Fibroblast of the aortic adventitia (primary cell): Measurements from ENCODE around the gene RMI2. TPM values are rescaled to one million over a fixed set of nuclear protein-coding genes. Genes with fewer than 3 reads are reported as not detected.

Experiments used
- DNase-seq: peaks from one replicate; pipeline ENCODE4 v3.0.0-alpha.2; 2010; ENCODE audit warnings: low read depth
- H3K4me3 ChIP-seq: 2 replicates; pipeline ENCODE4 v1.5.1; 2011; ENCODE audit warnings: low read depth, mild to moderate bottlenecking, control low read depth, low read length, moderate library complexity
- CTCF ChIP-seq: IDR thresholded peaks from 2 replicates; pipeline ENCODE4 v1.5.1; 2011; ENCODE audit warnings: mild to moderate bottlenecking, low read length, control low read depth, inconsistent platforms; ENCODE audit not compliant: insufficient read depth
- total RNA-seq: library from RNA; depleted of rRNA; stranded (reverse); fragments of >200 nt; gene quantifications from 2 replicates; pipeline ENCODE4 v1.2.3, GENCODE V29; 2012; ENCODE audit warnings: low replicate concordance

The RMI2 gene
- total RNA-seq, 1 donor, result 24.4 TPM

DNA sequence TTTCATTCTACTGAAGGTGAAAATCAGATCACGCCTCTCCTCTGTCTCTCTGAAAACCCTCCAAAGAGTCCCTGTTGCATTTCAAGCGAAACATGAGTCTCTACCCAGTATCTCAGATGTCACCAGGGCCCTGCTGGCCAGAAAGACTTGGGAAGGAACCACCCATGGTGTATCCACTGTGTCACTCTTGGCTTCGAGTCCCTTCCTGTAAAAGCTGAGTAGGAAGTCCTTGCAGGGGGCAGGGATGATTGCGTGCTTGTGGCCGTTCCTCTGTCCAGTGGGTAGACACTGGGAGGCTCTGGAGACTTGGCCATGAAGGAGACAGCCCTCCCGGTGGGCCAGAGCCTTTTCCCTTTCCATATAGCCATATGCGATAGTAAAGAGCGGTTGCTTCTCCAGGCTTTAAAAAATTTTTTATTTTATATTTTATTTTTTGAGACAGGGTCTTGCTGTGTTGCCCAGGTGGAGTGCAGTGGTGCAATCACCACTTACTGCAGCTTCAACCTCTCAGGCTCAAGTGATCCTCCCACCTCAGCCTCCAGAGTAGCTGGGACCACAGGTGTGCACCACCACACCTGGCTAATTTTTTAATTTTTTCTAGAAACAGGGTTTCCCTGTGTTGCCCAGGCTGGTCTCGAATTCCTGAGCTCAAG is 19.0 kb upstream of the RMI2 start:
- no peak for DNase-seq

GRCh38 chr16:11326737-11327276 is 18.5 kb upstream of the RMI2 start:
- DNase-seq, result no peak
- TF ChIP-seq CTCF, result no peak
- no peak overlapping the region for H3K4me3 ChIP-seq

More for the DNA sequence above, 19.0 kb upstream of the RMI2 start:
- no peak overlapping the region for H3K4me3 ChIP-seq
- no peak for TF ChIP-seq CTCF

GRCh38 chr16:11327277-11328171 is 17.7 kb upstream of the RMI2 start:
- TF ChIP-seq CTCF, result no peak
- no peak overlapping the region for H3K4me3 ChIP-seq
- DNase-seq, result no peak

DNA sequence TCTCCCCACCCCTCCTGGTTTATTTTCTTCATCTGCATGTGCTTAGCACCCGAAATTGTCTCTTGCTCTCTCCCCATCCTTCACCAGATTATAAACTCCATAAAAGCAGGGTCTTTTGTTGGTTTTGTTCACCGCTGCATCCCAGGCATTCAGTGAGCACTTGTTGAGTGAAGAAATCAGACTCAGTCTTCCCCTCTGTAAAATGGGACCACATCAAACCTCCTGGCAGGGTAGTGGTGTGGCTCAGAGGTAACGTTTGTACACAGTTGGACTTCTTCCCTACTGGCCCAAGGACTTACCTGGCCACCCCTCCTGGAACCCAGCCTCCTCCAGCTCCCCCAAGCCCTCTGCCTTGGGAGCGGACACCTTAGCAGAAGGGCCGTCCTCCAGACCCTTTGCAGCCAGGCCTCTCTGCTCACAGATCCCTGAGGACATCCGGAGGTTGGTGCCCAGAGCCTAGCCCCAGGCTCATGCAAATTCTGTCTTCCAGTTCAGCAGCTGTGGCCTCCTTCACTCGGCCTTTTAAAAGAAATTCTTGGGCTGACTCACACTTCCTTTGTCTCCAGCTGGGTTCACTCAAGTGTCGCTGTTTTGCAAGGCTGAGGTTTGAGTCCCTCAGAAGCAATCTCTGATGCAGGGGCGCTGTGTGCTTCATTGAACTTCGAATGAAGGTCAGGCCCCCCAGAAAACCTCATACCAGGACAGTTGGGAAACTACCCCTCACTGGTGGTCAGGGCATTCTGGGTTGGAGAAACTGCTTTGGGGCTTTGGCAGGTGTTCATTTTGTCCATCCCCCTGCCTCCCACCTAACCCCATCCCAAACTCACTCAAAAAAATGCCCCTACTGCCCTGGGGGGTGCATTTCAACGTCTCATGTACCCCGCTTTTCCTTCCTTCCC is 16.8 kb upstream of the RMI2 start:
- peak; percentile 97 for DNase-seq
- peak; percentile 1 for TF ChIP-seq CTCF
- peak overlapping the region; percentile 29 for H3K4me3 ChIP-seq

DNA sequence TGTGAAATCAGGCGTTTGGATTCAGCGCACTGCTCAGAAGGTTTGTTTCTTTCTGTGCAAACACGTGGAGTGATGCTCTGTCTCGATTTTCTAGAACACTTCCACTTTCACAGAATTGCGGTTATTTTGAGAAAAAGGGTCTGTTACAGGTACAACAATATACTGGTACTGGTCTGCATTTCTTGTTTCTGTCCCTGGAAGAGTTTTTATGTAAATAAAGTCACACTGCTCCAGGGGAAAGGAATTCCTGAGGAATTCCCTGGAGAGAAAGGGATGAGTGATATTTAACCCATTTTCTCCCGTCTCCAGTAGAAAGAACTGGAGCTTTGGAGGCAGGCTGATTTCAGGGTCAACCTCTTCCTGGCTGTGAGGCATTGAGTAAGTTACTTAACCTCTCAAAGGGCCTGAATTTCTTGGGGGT is 16.2 kb upstream of the RMI2 start:
- no peak for TF ChIP-seq CTCF
- DNase-seq, result no peak
- peak overlapping the region; percentile 29 for H3K4me3 ChIP-seq

DNA sequence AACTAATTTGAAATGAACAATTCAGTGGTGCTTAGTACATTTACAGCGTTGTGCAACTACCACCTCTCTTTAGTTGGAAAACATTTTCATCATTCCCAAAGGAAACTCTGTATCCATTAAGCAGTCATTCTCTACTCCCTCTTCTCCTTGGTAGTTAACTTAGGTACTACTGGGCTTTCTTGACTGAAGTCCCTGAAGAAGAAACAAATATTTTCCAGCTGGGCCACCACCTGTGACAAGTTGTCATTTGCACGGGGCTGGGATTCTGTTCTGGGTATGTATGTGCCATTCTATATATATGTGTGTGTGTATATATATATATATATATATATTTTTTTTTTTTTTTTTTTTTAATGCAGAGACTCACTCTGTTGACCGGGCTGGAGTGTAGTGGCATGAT is 15.4 kb upstream of the RMI2 start:
- no peak for DNase-seq
- no peak for TF ChIP-seq CTCF
- no peak overlapping the region for H3K4me3 ChIP-seq
